PC-9 (cell line): ENCODE data around the gene SLC7A11. TPM values are rescaled to one million over a fixed set of nuclear protein-coding genes. Genes with fewer than 3 reads are reported as not detected.

Source experiments
- BruUV-seq: library from RNA; stranded (reverse); fragments of 400-500 nt; replicated peaks from 2 replicates; lab custom pipeline; 2021; lab: Mats Ljungman, UMichigan
- CTCF ChIA-PET: fragments of 300-600 bp; sonication (Branson Sonifier 250); formaldehyde crosslinking; loops from one replicate; lab custom pipeline; 2022; ENCODE audit warnings: antibody characterized with exemption; lab: Charles Lee
- POLR2A ChIA-PET: fragments of 300-600 bp; sonication (Branson Sonifier 250); formaldehyde crosslinking; loops from one replicate; lab custom pipeline; 2022; ENCODE audit warnings: antibody characterized with exemption; ENCODE audit not compliant: unreplicated experiment; lab: Charles Lee
- DNase-seq, 2 experiments: peaks; one replicate each; pipeline versions ENCODE4 v3.0.0 to v3.0.0-alpha.2; 2015 to 2022; ENCODE audit warnings: mixed read lengths in 1 of 2
- H2AFZ ChIP-seq: fragments of 200-600 bp; sonication (generic); 2 replicates; pipeline ENCODE4 v1.8.1; 2017; ENCODE audit warnings: antibody characterized with exemption
- H3F3A ChIP-seq: fragments of 200-600 bp; sonication (generic); 2 replicates; pipeline ENCODE4 v1.8.1; 2017; ENCODE audit warnings: antibody characterized with exemption, mild to moderate bottlenecking, low read depth; ENCODE audit not compliant: insufficient read depth
- H3K27ac ChIP-seq: fragments of 200-600 bp; sonication (generic); 2 replicates; pipeline ENCODE4 v1.6.1; 2016; ENCODE audit warnings: mixed run types
- H3K27me3 ChIP-seq: fragments of 200-600 bp; sonication (generic); 2 replicates; pipeline ENCODE4 v1.6.1; 2016; ENCODE audit warnings: low read depth, mixed run types; ENCODE audit not compliant: insufficient read depth
- H3K36me3 ChIP-seq: fragments of 200-600 bp; sonication (generic); 2 replicates; pipeline ENCODE4 v1.6.1; 2016; ENCODE audit warnings: low read depth, mixed run types
- H3K4me1 ChIP-seq: fragments of 200-600 bp; sonication (generic); replicated peaks from 2 replicates; pipeline ENCODE4 v1.6.1; 2016; ENCODE audit warnings: mixed run types; ENCODE audit not compliant: insufficient read depth
- H3K4me2 ChIP-seq: fragments of 200-600 bp; sonication (generic); 2 replicates; pipeline ENCODE4 v1.6.1; 2017; ENCODE audit warnings: mixed run types
- H3K4me3 ChIP-seq: fragments of 200-600 bp; sonication (generic); 2 replicates; pipeline ENCODE4 v1.6.1; 2016; ENCODE audit warnings: mixed run types
- H3K79me2 ChIP-seq: fragments of 200-600 bp; sonication (generic); 2 replicates; pipeline ENCODE4 v1.6.1; 2017; ENCODE audit warnings: low read depth, mixed run types
- H3K9me2 ChIP-seq: fragments of 200-600 bp; sonication (generic); 2 replicates; pipeline ENCODE4 v1.8.1; 2017; ENCODE audit warnings: mild to moderate bottlenecking; ENCODE audit not compliant: insufficient read depth
- H3K9me3 ChIP-seq: fragments of 200-600 bp; sonication (generic); 2 replicates; pipeline ENCODE4 v1.8.1; 2016; ENCODE audit warnings: low read depth; ENCODE audit not compliant: insufficient read depth
- H4K20me1 ChIP-seq: fragments of 200-600 bp; sonication (generic); 2 replicates; pipeline ENCODE4 v1.8.1; 2017; ENCODE audit not compliant: insufficient read depth
- EZH2 ChIP-seq: fragments of 200-600 bp; sonication (generic); IDR thresholded peaks from 2 replicates; pipeline ENCODE4 v1.8.0; 2017; ENCODE audit warnings: antibody characterized with exemption, low read depth
- intact Hi-C: fragments of 100-400 bp; cut with micrococcal nuclease; formaldehyde crosslinking; loops from one replicate; pipeline ENCODE4 v1.10.0; 2022; ENCODE audit not compliant: unreplicated experiment
- total RNA-seq: library from RNA; stranded (reverse); gene quantifications from 2 replicates; pipeline ENCODE4 v1.2.3, GENCODE V29; 2021
- TF ChIP-seq, protein P1 (sequence below): fragments of 200-600 bp; sonication (generic); conservative IDR thresholded peaks from 2 replicates; pipeline ENCODE4 v1.6.1; 2017; ENCODE audit warnings: mixed run types, antibody characterized with exemption, mild to moderate bottlenecking, moderate library complexity

Gene SLC7A11
- total RNA-seq, 1 experiment from 2014 or later = 187 TPM

DNA sequence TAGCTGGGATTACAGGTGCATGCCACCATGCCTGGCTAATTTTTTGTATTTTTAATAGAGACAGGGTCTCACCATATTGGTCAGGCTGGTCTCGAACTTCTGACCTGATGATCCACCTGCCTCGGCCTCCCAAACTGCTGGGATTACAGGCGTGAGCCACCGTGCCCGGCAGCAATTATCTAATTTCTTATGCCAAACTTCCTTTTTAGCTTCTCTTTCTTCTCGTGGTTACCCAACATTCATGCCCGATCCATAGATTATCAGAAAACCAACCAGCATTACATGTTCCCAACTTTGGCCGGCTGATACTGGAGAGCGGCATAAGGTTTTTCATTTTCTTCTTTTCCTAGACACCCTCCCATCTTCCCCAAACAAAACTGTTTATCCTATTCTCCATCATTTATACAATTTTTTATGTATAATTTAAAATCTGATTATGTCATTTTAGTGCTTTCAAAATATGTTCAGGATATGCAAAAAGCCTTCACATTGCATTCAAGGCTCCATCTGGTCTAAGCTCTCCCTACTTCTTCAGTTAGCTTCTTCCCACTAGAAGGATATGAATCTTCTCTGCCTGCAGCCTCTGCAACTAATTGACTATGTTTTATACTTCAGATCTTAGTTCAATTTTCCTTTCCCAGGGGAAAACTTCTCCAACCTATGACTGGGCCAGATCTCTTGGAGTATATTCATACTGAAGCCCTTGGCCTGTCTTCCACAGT is 8.7 kb downstream of the SLC7A11 start:
- H3K4me1 ChIP-seq = peaks cover 52% of the 10 kb centered on the region
- ChIA-PET POLR2A (interaction anchor here (0.7 kb wide), 1 partner anchor 9 kb away, joined by 3 read pairs; no protein-coding TSS in a partner anchor), CTCF (no interaction called here)
- no peak overlapping the region for H2AFZ ChIP-seq
- 0 out of 2 replicates have a peak, but pooled peaks cover 6% of the 10 kb centered on the region for H3K9me2 ChIP-seq
- H3K79me2 ChIP-seq = peaks cover 87% of the 10 kb centered on the region
- no peaks in the 10 kb centered on the region for H3K9me3 ChIP-seq
- no peaks in the 10 kb centered on the region for H4K20me1 ChIP-seq
- peak overlapping the region; percentile 100 for H3K27ac ChIP-seq
- peaks cover 75% of the 10 kb centered on the region for H3K36me3 ChIP-seq
- peak overlapping the region; percentile 77 for H3K4me2 ChIP-seq
- TF ChIP-seq, protein P1, sequence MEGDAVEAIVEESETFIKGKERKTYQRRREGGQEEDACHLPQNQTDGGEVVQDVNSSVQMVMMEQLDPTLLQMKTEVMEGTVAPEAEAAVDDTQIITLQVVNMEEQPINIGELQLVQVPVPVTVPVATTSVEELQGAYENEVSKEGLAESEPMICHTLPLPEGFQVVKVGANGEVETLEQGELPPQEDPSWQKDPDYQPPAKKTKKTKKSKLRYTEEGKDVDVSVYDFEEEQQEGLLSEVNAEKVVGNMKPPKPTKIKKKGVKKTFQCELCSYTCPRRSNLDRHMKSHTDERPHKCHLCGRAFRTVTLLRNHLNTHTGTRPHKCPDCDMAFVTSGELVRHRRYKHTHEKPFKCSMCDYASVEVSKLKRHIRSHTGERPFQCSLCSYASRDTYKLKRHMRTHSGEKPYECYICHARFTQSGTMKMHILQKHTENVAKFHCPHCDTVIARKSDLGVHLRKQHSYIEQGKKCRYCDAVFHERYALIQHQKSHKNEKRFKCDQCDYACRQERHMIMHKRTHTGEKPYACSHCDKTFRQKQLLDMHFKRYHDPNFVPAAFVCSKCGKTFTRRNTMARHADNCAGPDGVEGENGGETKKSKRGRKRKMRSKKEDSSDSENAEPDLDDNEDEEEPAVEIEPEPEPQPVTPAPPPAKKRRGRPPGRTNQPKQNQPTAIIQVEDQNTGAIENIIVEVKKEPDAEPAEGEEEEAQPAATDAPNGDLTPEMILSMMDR = no peak
- no peak for TF ChIP-seq EZH2
- intact Hi-C loops = loop anchor here (2.0 kb wide), 1 partner anchor 35 kb away; no protein-coding TSS in a partner anchor
- no peaks in the 10 kb centered on the region for H3K27me3 ChIP-seq
- H3F3A ChIP-seq = peaks cover 30% of the 10 kb centered on the region
- DNase-seq = no peak
- peak overlapping the region; percentile 33; the same call in 1 of the 2 replicates for H3K4me3 ChIP-seq
- no TSS peak for BruUV-seq

DNA sequence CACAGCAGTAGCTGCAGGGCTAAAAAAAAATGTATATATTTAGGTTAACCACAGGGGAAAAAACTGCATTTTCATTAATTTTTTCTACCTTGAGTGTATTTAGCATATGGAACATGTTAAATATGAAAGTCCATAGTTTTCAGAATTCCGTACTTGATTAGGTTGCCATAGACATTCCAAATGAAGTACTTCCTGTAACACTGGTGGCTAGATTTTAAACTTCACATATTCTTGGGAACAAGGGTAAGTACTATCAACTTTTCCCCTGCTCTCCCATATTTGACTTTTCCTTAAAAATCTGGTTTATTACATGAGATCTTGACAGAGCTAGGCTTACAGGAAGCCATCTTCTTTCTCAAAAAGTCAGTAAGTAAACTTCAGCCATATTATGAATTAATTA is 9.8 kb downstream of the SLC7A11 start:
- intact Hi-C loops = no loop called here
- no peak for TF ChIP-seq EZH2
- TF ChIP-seq, protein P1 = no peak
- CTCF ChIA-PET = no interaction called here

DNA sequence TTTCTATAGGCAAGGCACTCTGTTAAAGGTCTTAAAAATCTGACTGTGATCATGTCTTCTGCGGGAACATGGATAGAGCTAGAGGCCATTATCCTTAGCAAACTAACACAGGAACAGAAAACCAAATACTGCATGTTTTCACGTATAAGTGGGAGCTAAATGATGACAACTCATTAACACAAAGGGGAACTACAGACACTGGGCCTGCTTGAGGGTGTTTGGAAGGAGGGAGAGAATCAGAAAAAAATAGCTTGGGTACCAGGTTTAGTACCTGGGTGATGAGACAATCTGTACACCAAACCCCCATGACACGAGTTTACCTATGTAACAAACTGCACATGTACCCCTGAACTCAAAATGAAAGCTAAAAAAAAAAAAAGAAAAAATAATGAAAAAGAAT is 12.1 kb downstream of the SLC7A11 start:
- peaks cover 90% of the 10 kb centered on the region for H3K79me2 ChIP-seq
- POLR2A ChIA-PET = interaction anchor here (0.7 kb wide), 1 partner anchor 14 kb away, joined by 6 read pairs; no protein-coding TSS in a partner anchor
- no peak overlapping the region for H2AFZ ChIP-seq
- H3K9me3 ChIP-seq = no peaks in the 10 kb centered on the region
- DNase-seq = no peak
- H3K27me3 ChIP-seq = no peaks in the 10 kb centered on the region
- CTCF ChIA-PET = no interaction called here
- 0 out of 2 replicates have a peak, but pooled peaks cover 6% of the 10 kb centered on the region for H3K9me2 ChIP-seq
- no peak overlapping the region for H3K4me3 ChIP-seq
- peaks cover 25% of the 10 kb centered on the region for H3K4me1 ChIP-seq
- H4K20me1 ChIP-seq = no peaks in the 10 kb centered on the region
- BruUV-seq = TSS peak; percentile 1
- peaks cover 8% of the 10 kb centered on the region for H3F3A ChIP-seq
- peak overlapping the region; percentile 49 for H3K27ac ChIP-seq
- H3K4me2 ChIP-seq = no peak overlapping the region
- intact Hi-C loops = no loop called here
- no peak for TF ChIP-seq EZH2
- TF ChIP-seq, protein P1 = no peak
- H3K36me3 ChIP-seq = peaks cover 70% of the 10 kb centered on the region

More for the DNA sequence above, 9.8 kb downstream of the SLC7A11 start:
- Histone ChIP-seq H3K27ac (0 out of 2 replicates have a peak overlapping the region, but pooled peaks have one; percentile 23), H3K4me1 (peaks cover 46% of the 10 kb centered on the region), H3K4me3 (no peak overlapping the region), H3K79me2 (peaks cover 87% of the 10 kb centered on the region), H3F3A (peaks cover 29% of the 10 kb centered on the region), H4K20me1 (no peaks in the 10 kb centered on the region), H3K4me2 (no peak overlapping the region), H3K27me3 (no peaks in the 10 kb centered on the region), H3K36me3 (peaks cover 76% of the 10 kb centered on the region), H3K9me2 (0 out of 2 replicates have a peak, but pooled peaks cover 6% of the 10 kb centered on the region), H3K9me3 (no peaks in the 10 kb centered on the region), H2AFZ (no peak overlapping the region)
- POLR2A ChIA-PET = interaction anchor here (0.5 to 0.6 kb wide), 2 partner anchors 10 to 747 kb away, joined by 3 to 4 read pairs; no protein-coding TSS in a partner anchor
- no TSS peak for BruUV-seq
- no peak for DNase-seq
